NCI-H226 (cell line): Measurements from ENCODE around the gene NDST3.
A peak's percentile ranks its signal among the peaks of the same experiment; 100 is the strongest.
"Not testable (repeated sequence)": the region's sequence is repeated elsewhere in the genome, so short reads cannot be mapped to it uniquely, and the experiment has no call there.

Source experiments
- DNase-seq: peaks from one replicate; pipeline ENCODE4 v3.0.0-alpha.2; 2015

The NDST3 gene

DNA sequence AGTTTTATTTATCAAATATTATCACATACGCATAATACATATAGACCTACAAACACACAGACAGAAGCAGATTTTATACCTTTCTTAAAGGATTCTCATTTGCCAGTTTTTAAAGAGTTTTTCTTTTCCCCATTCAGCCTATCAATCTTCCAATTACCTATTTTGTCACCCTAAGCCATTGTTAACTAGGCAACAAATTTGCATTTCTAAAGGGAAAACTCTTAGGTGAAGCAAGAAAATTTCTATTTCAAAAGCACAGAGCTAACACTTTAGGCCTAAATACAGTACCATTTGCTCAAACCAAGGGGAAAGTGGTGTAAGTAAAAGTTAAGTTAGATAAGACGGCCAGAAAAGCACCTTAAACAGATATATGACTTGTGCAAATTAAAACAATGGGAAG lies 156.6 kb downstream of the NDST3 start:
- DNase-seq, result no peak

GRCh38 chr4:118193421-118193820 lies 159.1 kb downstream of the NDST3 start:
- no peak for DNase-seq

GRCh38 chr4:118206627-118207026 lies 172.3 kb downstream of the NDST3 start:
- peak; percentile 2 for DNase-seq

GRCh38 chr4:118213101-118213500 lies 178.8 kb downstream of the NDST3 start:
- no peak for DNase-seq

GRCh38 chr4:118215826-118216225 lies 181.5 kb downstream of the NDST3 start:
- no peak for DNase-seq

GRCh38 chr4:118221227-118221800 lies 187.0 kb downstream of the NDST3 start:
- no peak for DNase-seq

DNA sequence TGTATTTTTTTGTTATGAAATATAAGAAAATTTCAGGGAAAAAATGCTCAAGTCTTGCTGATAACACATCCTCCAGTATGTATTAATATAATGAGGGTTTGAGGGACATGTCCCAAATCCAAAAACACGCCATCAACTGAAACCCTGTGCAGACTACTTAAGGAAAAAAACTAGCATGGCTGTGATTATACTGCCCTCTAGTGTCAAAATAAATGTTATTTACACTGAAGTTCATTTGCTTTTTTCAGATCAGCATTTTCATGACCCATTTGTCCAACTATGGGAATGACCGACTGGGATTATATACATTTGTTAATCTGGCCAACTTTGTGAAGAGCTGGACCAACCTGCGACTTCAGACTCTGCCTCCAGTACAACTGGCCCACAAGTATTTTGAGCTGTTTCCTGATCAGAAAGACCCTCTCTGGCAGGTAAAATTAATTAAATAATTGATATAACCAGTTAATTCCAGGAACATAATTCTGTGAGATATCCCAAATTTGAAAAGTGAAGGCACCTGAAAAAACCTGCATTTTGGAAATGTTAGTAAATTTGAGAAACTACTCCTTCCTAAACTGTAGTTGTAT lies 190.1 kb downstream of the NDST3 start:
- DNase-seq, result no peak

- no peak for DNase-seq
These were observed 191.2 kb downstream of the NDST3 start for GRCh38 chr4:118225511-118225910.

GRCh38 chr4:118226311-118227010 lies 192.2 kb downstream of the NDST3 start:
- DNase-seq, result no peak

- DNase-seq, result peak; percentile 4
These were observed 201.4 kb downstream of the NDST3 start for GRCh38 chr4:118235566-118236120.

GRCh38 chr4:118237531-118237930 lies 203.2 kb downstream of the NDST3 start:
- no peak for DNase-seq

DNA sequence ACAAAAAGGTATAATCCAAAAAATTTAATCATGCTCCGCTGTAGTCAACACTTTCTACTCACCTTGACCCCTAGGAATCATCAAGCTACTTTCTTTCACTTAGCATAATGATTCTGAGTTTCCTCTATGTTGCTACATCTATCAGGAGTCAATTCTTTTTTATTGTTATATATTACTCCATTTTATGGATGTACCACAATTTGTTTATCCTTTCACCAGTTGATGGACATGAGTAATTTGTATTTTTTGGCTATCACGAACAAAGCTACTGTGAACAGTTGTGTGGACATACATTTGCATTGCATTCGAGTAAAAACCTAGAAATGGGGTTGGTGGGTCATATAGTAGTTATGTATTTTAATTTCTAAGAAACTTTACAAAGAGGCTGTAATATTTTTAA lies 215.6 kb downstream of the NDST3 start:
- no peak for DNase-seq

DNA sequence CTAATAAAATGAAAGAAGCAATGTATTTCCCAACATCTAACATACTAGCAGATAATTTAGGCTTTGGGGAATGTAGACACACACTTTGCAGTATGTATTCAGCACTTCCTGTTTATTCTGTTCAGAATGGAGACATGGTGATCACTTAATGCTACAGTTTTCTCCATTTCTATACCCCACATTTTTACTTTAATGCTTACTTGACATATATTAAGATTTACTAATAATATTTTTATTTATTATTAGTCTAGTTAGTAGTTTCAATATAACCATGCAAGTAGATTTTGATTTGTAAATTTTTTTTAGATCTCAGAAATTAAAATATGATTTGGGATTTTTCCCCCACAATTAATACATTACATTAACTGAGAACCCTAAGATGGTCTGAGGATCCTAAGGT lies 220.1 kb downstream of the NDST3 start:
- no peak for DNase-seq

DNA sequence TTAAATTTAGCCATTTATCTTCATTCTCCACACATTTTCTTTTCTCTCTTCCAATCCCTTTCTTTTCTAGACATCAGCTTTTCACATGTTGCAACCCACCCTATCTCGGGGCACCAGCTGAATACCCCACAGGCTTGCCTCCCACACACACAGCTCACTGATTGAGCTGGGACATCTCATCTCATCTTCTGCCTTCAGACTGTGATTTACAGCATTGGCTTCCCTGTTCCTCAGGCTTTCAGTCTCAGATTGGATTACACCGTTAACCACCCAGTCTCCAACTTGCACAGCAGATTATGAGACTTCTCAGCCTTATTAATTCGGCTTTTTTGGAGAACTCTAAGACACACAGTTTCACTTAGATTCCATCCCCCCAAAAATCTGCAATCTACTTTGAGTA lies 224.8 kb downstream of the NDST3 start:
- DNase-seq, result no peak

GRCh38 chr4:118260309-118260708 lies 226.0 kb downstream of the NDST3 start:
- DNase-seq, result no peak

GRCh38 chr4:118264096-118264495 lies 229.8 kb downstream of the NDST3 start:
- no peak for DNase-seq

- DNase-seq, result no peak
These were observed 231.2 kb downstream of the NDST3 start for GRCh38 chr4:118265312-118266144.

GRCh38 chr4:118266145-118266496 lies 231.8 kb downstream of the NDST3 start:
- not testable (repeated sequence) for DNase-seq

- DNase-seq, result no peak
These were observed 234.5 kb downstream of the NDST3 start for GRCh38 chr4:118268780-118269179.

DNA sequence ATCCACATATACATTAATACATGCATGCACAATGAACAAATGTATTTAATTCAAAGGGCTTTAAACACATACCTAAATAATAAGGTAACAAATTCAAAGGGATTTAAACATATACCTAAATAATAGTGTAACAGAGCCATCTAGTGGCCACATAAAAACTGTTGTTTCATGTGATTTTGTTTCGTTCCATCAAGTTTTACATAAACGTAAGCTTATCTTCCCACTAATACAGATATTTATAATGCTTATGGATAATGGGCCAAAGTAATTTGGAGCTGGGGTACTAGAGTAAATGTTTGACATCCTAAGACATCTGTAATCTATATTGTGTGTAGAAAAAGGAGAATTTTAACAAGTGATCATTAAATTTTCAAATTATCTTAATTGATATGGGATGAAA lies 236.2 kb downstream of the NDST3 start:
- no peak for DNase-seq

GRCh38 chr4:118271788-118272187 lies 237.5 kb downstream of the NDST3 start:
- no peak for DNase-seq

DNA sequence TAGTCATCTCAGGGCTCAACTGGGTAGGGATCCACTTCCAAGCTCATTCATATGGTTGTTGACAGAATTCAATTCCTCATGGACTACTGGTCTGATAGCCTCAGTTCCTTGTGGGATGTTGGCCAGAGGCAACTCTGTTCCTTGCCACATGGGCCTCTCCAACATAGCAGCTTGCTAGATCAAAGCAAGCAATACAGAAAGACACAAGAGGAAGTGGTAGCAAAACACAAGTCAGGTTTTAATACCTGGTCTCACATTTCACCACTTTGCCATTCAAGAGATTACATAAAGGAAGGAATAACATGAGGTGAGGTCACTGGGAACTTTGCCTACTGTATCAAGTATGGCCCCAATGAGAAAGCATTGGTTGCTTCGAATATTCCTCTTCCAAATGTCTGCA lies 239.4 kb downstream of the NDST3 start:
- DNase-seq, result no peak

GRCh38 chr4:118276580-118276979 lies 242.3 kb downstream of the NDST3 start:
- no peak for DNase-seq
